WI38 (cell line): ENCODE measurements around the gene BTBD7.

Experiments
- H3K4me3 ChIP-seq: 2 replicates; pipeline ENCODE4 v1.5.1; 2011; ENCODE audit warnings: low read depth, mild to moderate bottlenecking, control low read depth, low read length
- CTCF ChIP-seq: IDR thresholded peaks from 2 replicates; pipeline ENCODE4 v1.5.1; 2012; ENCODE audit warnings: low read depth, mild to moderate bottlenecking, control low read depth, low read length

BTBD7 gene

GRCh38 chr14:93274055-93274806 is 58.6 kb downstream of the BTBD7 start:
- TF ChIP-seq CTCF = no peak
- no peak overlapping the region for H3K4me3 ChIP-seq

GRCh38 chr14:93271111-93271510 is 61.7 kb downstream of the BTBD7 start:
- TF ChIP-seq CTCF = no peak
- H3K4me3 ChIP-seq = no peak overlapping the region

GRCh38 chr14:93269341-93270068 is 63.3 kb downstream of the BTBD7 start:
- peak overlapping the region; percentile 13; the same call in 1 of the 2 replicates for H3K4me3 ChIP-seq
- no peak for TF ChIP-seq CTCF

GRCh38 chr14:93268406-93268805 is 64.4 kb downstream of the BTBD7 start:
- H3K4me3 ChIP-seq = no peak overlapping the region
- no peak for TF ChIP-seq CTCF

GRCh38 chr14:93267149-93267711 is 65.6 kb downstream of the BTBD7 start:
- no peak for TF ChIP-seq CTCF

GRCh38 chr14:93266127-93266526 is 66.7 kb downstream of the BTBD7 start:
- no peak for TF ChIP-seq CTCF
- no peak overlapping the region for H3K4me3 ChIP-seq

More at GRCh38 chr14:93267149-93267711, 65.6 kb downstream of the BTBD7 start:
- H3K4me3 ChIP-seq = no peak overlapping the region

- TF ChIP-seq CTCF = no peak
- no peak overlapping the region for H3K4me3 ChIP-seq
These were observed 69.4 kb downstream of the BTBD7 start for GRCh38 chr14:93263416-93263815.
